Esophagus squamous epithelium (tissue), 5 donors: ENCODE results near the gene PRRT1. TPM values are rescaled to one million over a fixed set of nuclear protein-coding genes. Genes with fewer than 3 reads are reported as not detected.
A peak's percentile ranks its signal among the peaks of the same experiment; 100 is the strongest.

ENCODE experiments used
- DNase-seq: peaks from one replicate; lab custom pipeline; 2025; lab: John Stamatoyannopoulos, UW
- H3K27ac ChIP-seq, 4 donors: fragments of 200-600 bp; sonication (generic); one replicate each; pipeline ENCODE4 v1.5.1; 2016 to 2019; ENCODE audit warnings: mild to moderate bottlenecking in 1 of 4
- H3K27me3 ChIP-seq, 4 donors: fragments of 200-600 bp; sonication (generic); 1 replicate in 3 of 4; 2 replicates in 1 of 4; pipeline versions ENCODE4 v1.5.1 to v1.6.0; 2017 to 2021; ENCODE audit warnings: antibody characterized with exemption in 1 of 4
- H3K36me3 ChIP-seq, 3 donors: fragments of 200-600 bp; sonication (generic); one replicate each; pipeline ENCODE4 v1.5.1; 2016 to 2019
- H3K4me1 ChIP-seq, 3 donors: fragments of 200-600 bp; sonication (generic); one replicate each; pipeline ENCODE4 v1.5.1; 2017 to 2019
- H3K4me3 ChIP-seq, 4 donors: fragments of 200-600 bp; sonication (generic); 1 replicate in 3 of 4; 2 replicates in 1 of 4; pipeline ENCODE4 v1.5.1; 2016 to 2019; ENCODE audit warnings: mild to moderate bottlenecking in 2 of 4, moderate library complexity in 1 of 4
- H3K9me3 ChIP-seq, 3 donors: fragments of 200-600 bp; sonication (generic); one replicate each; pipeline ENCODE4 v1.5.1; 2016 to 2019
- POLR2A ChIP-seq, 4 donors: fragments of 450-650 bp; IDR thresholded peaks; one replicate each; pipeline ENCODE4 v1.6.1; 2017; ENCODE audit warnings: antibody characterized with exemption in 4 of 4, mild to moderate bottlenecking in 4 of 4, moderate library complexity in 3 of 4
- WGBS, 2 donors: methylation state at CpG; one replicate each; pipeline ENCODE4 v1.1.5; 2018; 5-methylcytosine and 5-hydroxymethylcytosine counted together
- intact Hi-C: fragments of 100-400 bp; cut with DNase I; formaldehyde crosslinking; loops from one replicate; pipeline ENCODE4 v1.15.0; 2022
- total RNA-seq, 4 donors: library from RNA; depleted of rRNA; stranded (reverse); fragments of >200 nt; gene quantifications; one replicate each; pipeline ENCODE4 v1.1.0, GENCODE V29; 2016
- TF ChIP-seq, protein P1 (sequence below), 6 experiments: fragments of 450-650 bp in 4 of 6; fragments of 200-600 bp in 2 of 6; sonication (generic) in 2 of 6; IDR thresholded peaks; one replicate each; pipeline ENCODE4 v1.5.1; 2016 to 2019; ENCODE audit warnings: antibody characterized with exemption in 6 of 6, mild to moderate bottlenecking in 4 of 6, moderate library complexity in 4 of 6
- donor health status: DM: yes; HTN: yes; CAD: no.

The PRRT1 gene
- under 1 TPM in 3 of 4 donors, not detected in 1; 0.35 to 0.87 (median 0.57) TPM for total RNA-seq

DNA sequence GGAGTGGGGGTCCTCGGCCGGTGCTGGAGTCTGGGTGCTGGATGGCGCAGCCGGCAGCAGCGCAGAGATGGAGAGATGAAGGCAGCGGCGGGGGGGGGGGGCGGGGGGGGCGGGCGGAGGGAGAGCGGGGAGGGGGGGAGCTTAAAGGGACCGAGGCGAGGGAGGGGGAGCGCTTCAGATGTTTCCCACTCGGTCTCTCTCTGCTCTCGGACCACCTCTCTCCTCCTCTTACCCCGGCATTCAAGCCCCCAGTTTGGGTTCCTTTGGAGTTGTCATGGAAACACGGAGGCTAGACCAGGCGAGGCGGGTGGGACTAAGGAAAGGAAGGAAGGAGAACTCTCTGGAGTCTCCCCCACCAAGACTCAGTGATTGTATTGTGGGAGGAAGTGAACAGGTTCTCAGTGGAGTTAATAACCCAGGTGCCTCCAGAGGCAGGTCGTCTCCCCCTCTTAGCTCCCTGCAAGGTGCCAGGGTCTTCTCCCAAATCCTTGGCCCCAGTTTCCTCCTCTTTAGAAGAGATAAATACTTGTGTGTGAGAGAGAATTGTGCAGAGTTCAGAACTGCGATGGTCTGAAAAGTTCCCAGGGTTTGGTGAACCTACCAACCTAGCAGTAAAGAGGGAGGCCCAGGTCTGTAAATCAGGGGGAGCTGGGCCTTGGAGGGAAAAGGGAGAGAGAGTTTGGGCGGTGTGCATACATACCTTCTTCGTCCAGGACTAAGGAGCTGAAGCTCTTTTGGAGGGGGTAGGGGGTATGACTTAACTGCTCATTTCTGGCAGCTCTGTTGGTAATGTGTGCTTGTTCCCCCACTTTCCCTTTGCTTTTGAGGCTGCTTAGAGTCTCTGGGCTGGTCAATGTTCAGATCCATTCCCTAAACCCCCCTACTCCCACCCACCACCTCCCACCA lies at the start of gene PRRT1:
PRRT1 (minus strand) TSS at position 77 of the 906 bp plus-strand sequence. CDS start 112 bp downstream, outside the sequence.
- TF ChIP-seq, protein P1, sequence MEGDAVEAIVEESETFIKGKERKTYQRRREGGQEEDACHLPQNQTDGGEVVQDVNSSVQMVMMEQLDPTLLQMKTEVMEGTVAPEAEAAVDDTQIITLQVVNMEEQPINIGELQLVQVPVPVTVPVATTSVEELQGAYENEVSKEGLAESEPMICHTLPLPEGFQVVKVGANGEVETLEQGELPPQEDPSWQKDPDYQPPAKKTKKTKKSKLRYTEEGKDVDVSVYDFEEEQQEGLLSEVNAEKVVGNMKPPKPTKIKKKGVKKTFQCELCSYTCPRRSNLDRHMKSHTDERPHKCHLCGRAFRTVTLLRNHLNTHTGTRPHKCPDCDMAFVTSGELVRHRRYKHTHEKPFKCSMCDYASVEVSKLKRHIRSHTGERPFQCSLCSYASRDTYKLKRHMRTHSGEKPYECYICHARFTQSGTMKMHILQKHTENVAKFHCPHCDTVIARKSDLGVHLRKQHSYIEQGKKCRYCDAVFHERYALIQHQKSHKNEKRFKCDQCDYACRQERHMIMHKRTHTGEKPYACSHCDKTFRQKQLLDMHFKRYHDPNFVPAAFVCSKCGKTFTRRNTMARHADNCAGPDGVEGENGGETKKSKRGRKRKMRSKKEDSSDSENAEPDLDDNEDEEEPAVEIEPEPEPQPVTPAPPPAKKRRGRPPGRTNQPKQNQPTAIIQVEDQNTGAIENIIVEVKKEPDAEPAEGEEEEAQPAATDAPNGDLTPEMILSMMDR (IDR thresholded peaks at IDR 0.05), result no peak
- TF ChIP-seq POLR2A (IDR thresholded peaks at IDR 0.05), result no peak
- peaks cover 19 to 78% (median 26%) of the 10 kb centered on the region in 3 donors for H3K4me1 ChIP-seq
- peaks cover 0 to 28% (median 13%) of the 10 kb centered on the region in 3 donors for H3K36me3 ChIP-seq
- no peaks in the 10 kb centered on the region for H3K9me3 ChIP-seq
- WGBS, 2 donors, result 19 to 31% methylated on average over 7 to 8 of the region's 24 CpGs
- peak within 1 kb of the TSS; percentile 61 to 95 (median 78) for H3K4me3 ChIP-seq
- no peak for DNase-seq
- intact Hi-C loops, result no loop called here
- peaks cover 0 to 16% (median 0%) of the 10 kb centered on the region in 4 donors for H3K27me3 ChIP-seq
- H3K27ac ChIP-seq, result peak within 1 kb of the TSS; percentile 87 to 98 (median 94)

DNA sequence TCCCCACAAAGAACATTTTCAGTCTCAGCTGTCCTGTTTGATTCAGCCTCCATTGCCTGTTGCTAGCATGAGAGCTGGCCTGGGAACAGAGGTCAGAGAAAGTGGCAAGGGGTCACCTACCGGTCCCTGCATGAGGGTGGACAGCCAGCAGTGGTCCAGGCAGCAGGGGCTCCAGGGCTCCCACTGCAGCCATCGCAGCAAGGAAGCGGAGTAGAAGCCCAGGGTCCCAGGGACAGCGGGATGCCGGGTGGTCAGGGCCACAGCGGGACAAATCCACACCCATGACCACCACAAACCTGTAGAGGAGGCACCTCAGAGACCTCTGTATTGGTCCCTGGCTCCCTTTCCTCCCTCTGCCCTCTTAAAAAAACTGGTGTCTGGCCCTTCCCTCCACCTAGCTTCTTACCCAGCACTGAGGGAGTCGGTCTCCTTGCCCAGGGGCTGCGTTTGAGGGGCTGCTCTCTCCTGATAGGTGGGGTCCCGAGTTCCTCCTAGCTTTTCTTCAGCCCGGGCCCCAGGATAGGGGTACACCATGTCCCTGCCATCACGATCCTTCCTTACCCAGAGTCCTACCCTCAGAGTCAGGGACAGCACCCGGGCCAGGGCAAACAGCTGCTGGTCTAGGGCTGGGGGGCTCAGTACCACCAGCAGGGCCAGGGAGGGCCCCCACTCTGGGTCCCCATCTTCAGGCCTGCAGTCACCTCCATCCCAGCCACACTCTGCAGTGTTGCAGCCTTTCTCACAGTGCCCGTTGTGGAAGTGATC lies 49.2 kb upstream of the PRRT1 start:
- Histone ChIP-seq H3K9me3 (no peaks in the 10 kb centered on the region), H3K4me1 (peaks cover 0 to 18% (median 6%) of the 10 kb centered on the region in 3 donors), H3K36me3 (peaks cover 0 to 6% (median 0%) of the 10 kb centered on the region in 3 donors), H3K4me3 (no peak overlapping the region), H3K27ac (no peak overlapping the region), H3K27me3 (peaks cover 0 to 4% (median 0%) of the 10 kb centered on the region in 4 donors)
- intact Hi-C loops, result no loop called here
- no peak for DNase-seq
- WGBS, 2 donors, result 93 to 100% methylated on average over 2 to 10 of the region's 13 CpGs
- TF ChIP-seq, protein P1 (IDR thresholded peaks at IDR 0.05), result no peak
- TF ChIP-seq POLR2A (IDR thresholded peaks at IDR 0.05), result no peak

DNA sequence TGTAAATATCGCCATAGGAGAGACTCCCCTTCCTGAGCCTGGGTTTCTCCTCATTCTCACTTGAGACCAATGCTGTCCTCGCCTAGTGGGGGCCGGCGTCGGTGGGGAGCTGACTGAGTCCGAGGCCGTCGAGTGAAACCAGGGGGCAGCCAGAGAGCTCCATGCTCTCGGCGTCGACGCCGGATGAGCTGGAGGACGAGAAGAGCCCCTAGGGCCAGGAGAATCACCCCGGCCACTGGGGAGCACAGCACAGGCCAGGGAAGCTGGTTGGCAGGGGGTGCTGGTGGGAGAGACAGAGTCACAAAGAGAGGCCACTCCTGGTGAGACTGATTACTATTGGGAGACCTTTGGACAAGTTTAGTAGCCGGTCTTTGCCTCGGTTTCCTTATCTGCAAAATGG lies 47.1 kb upstream of the PRRT1 start:
- no peak for DNase-seq
- Histone ChIP-seq H3K4me1 (peaks cover 0 to 32% (median 16%) of the 10 kb centered on the region in 3 donors), H3K4me3 (no peak overlapping the region), H3K9me3 (no peaks in the 10 kb centered on the region), H3K27ac (no peak overlapping the region), H3K36me3 (peaks cover 0 to 3% (median 0%) of the 10 kb centered on the region in 3 donors), H3K27me3 (peaks cover 0 to 4% (median 0%) of the 10 kb centered on the region in 4 donors)
- intact Hi-C loops, result no loop called here
- TF ChIP-seq, protein P1 (IDR thresholded peaks at IDR 0.05), result no peak
- no peak for TF ChIP-seq POLR2A (IDR thresholded peaks at IDR 0.05)
- WGBS, 2 donors, result 63 to 70% methylated on average over 2 to 3 of the region's 17 CpGs

DNA sequence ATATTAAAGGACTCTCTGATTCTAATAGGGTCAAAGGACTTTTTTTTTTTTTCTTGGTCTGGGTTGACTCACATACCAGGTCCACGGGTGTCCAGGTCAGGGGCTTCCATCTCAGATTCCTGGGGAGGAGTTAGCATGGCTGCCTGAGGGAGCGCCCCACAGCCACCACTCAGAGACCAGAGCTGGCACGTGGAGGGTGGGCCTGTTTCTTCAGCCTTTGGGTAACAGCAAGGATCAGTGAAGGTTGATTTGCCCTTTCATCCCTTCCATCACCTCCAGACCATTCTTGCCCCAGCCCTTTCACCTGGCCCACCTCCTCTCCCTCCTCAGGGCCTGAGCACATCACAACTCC lies 46.6 kb upstream of the PRRT1 start:
- intact Hi-C loops, result no loop called here
- 63% methylated on average over 3 of the region's 3 CpGs; no CpG with 5 or more reads in 1 of the 2 donors for WGBS, 2 donors

More for the DNA sequence above, 46.6 kb upstream of the PRRT1 start:
- Histone ChIP-seq H3K36me3 (no peaks in the 10 kb centered on the region), H3K4me3 (no peak overlapping the region), H3K9me3 (no peaks in the 10 kb centered on the region), H3K4me1 (peaks cover 0 to 38% (median 16%) of the 10 kb centered on the region in 3 donors), H3K27me3 (peaks cover 0 to 4% (median 0%) of the 10 kb centered on the region in 4 donors), H3K27ac (no peak overlapping the region)
- TF ChIP-seq, protein P1 (IDR thresholded peaks at IDR 0.05), result no peak
- no peak for TF ChIP-seq POLR2A (IDR thresholded peaks at IDR 0.05)
- DNase-seq, result no peak
